Measurements from ENCODE around the gene CCDC148.

- TF ChIP-seq EZH2 (IDR thresholded peaks at IDR 0.05) (no peak), POLR2AphosphoS5 (IDR thresholded peaks at IDR 0.05; ENCODE audit: borderline replicate concordance, low read depth, low read length) (no peak), FOXP2 (optimal IDR thresholded peaks at IDR 0.05; ENCODE audit: control extremely low read depth, extremely low read length, insufficient read depth) (no peak)
Measured at GRCh38 chr2:158315000-158315399, 141.6 kb downstream of the CCDC148 start.
